Activated T-helper 1 cell treated with Interleukin-2 at 50 U/mL for 16 hours (primary cell): ENCODE measurements around the gene RBFOX2.
"Not testable (repeated sequence)": the region's sequence is repeated elsewhere in the genome, so short reads cannot be mapped to it uniquely, and the experiment has no call there.

Experiments
- DNase-seq: peaks from one replicate; pipeline ENCODE4 v3.0.0-alpha.2; 2020; ENCODE audit warnings: low read depth

Gene RBFOX2

GRCh38 chr22:36042240-36042639 is 13.6 kb upstream of the RBFOX2 start:
- no peak for DNase-seq

- no peak for DNase-seq
Observed at GRCh38 chr22:36039125-36039524, 10.5 kb upstream of the RBFOX2 start.

DNA sequence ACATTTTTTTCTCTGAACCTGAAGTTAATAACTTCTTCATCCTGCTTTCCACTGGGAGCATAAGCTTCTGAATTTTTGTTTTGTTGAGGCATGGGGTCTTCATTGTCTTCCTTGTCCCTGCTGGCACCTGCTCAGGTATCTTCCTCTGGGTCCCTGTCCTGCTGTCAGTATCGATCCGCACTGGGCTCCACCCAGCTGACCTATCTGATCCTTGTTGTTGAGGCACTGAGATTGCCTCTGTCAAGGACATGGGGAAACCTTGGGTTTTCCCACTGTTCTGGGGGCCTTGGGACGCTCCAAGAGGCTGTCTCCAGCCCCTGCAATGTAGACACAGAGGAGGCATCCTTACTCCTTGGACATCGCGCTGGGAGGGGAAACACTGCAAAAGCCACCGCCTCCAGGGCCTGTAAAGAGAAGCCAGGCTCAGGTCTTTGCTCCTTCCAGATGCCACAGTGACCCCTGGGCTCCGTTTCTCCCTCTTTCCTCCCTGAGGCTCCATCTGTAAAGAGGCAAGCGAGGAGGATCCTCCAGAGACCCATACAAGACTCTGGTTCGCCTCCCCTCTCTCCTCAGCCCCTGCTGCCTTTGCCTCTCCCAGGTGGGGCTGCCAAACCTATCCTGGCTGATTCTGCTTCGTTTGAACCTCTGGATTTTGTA is 8.6 kb upstream of the RBFOX2 start:
- no peak for DNase-seq

GRCh38 chr22:36036167-36036624 is 7.6 kb upstream of the RBFOX2 start:
- no peak for DNase-seq

DNA sequence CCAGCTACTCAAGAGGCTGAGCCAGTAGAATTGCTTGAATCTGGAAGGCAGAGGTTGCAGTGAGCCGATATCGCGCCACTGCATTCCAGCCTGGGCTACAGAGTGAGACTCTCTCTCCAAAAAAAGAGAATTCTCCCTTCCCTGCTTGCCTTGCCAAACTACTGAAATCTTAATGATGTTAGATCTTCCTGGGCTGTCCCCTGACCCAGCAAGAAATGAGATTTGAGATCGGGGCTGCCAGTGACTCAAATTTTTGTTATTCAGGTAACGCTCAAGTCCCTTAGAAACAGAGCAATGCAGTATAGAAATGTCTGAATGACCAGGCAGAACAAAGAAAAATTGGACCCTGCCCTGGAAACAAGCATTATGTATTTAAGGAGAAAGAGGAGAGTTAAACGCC is 4.0 kb upstream of the RBFOX2 start:
- DNase-seq, result no peak

- DNase-seq, result no peak
Observed at GRCh38 chr22:36029406-36029755, 757 bp upstream of the RBFOX2 start.

DNA sequence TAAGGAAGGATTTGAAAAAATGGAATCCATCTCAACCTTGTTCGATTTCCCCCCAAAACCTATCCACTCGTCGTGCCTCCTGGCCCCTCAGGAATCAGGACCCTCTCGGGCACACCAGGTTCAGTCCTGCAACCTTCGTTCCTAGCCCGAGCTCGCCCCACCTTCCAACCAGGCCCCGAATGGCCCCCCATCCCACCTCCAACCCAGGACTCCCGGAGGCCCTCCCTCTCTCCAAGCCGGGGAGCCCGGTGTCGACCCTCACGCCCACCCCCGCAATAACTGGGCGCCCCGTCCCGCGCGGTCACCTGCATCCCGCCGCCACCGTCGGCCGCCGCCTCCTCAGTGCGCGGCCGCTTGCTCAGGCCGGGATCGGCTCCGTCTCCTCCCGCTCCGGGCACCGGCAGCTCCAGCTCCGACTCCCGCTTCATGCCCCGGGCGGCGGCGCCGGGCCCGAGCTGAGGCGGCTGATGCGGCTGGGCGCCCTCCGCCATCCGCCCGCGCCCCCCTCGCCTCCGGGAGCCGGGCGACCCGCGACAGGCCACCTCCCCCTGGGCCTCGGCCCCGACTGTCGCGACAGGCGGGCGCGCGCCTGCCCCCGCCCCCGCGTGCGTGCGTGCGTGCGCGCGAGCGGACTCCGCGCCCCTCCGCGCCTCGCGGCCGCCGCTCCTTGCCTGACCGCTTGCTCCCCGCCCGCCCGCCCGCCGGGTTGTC is 534 bp downstream of the RBFOX2 start:
- DNase-seq, result no peak

- DNase-seq, result no peak
Observed at GRCh38 chr22:36027579-36027934, 1.1 kb downstream of the RBFOX2 start.

DNA sequence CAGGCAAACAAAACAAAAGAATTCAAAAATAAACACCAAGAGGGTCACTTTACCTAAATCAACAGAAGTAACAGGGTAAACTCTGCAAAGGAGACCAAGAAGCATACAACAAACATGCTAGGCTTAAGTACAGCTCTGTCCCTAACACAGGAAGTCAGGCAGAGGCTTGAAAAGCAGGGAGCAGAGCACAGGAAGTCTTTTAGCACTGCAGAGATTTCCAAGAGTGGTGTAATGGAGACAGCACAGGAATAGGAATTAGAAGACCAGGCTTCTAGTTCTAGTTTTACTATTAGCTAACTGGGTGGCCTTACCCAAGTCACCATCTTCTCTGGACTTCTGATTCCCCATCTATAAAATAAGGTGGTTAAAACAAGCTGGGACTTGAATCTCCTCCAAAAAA is 1.9 kb downstream of the RBFOX2 start:
- DNase-seq, result no peak

DNA sequence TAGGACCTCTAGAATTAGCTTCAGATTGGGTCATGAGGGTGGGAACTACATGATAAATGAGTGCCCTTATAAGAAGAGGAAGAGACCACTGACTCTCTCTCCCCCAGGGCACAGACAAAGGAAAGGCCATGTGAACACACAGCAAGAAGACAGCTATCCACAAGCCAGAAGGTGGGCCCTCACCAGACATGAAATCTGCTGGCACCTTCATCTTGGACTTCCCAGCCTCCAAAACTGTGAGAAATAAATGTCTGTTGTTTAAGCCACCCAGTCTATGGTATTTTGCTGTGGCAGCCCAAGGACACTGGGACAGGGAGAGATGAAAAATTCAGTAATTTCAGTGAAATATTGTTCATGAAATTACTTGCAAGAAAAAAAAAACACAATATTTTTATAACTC is 5.9 kb downstream of the RBFOX2 start:
- no peak for DNase-seq

DNA sequence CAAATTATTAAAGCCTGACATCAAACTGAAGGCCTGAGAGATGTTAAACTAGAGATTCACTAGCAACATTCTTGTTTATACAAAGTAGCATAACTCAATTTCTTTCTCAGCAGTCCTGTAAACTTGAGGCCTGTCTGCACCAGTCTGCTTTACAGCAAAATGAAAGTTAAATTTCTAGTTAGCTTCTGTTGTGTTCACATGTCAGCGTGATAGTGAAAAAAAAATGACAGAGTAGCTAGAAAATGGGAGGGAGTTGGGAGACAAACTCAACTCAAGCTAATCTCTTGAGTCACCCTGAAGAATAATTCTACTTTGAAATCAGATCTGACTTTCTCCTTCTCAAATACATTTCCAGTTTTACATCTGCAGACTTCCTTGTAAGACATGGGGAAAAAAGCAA is 6.5 kb downstream of the RBFOX2 start:
- DNase-seq, result no peak

DNA sequence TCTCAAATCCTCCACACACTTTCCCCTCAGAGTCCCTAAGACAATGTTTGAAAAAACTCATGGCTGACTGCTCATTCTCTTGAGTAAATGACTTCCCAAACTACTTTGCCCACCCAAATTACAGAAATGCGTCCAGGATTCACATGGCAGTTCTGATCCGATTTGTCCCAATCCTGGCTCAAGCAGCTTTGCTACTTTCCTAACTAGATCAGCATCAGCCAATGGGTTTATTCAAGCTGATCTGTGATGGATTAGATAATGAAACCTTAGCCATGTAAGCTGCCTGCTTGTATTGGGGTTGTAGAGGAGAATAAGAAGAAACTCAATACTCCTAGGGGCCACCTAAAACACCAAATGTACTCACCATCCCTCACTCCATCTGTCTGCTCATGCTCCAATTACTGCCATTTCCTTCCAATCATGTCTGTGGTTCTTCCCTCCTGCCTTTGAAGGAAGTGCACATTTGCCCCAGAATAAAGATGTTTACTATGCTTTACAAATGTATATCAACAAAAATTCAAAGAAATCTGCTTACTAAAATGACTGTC is 6.9 kb downstream of the RBFOX2 start:
- no peak for DNase-seq

DNA sequence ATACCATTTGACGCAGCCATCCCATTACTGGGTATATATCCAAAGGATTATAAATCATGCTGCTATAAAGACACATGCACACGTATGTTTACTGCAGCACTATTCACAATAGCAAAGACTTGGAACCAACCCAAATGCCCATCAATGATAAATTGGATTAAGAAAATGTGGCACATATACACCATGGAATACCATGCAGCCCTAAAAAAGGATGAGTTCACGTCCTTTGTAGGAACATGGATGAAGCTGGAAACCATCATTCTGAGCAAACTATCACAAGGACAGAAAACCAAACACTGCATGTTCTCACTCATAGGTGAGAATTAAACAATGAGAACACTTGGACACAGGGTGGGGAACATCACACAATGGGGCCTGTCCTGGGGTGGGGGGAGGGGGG is 7.8 kb downstream of the RBFOX2 start:
- not testable (repeated sequence) for DNase-seq

DNA sequence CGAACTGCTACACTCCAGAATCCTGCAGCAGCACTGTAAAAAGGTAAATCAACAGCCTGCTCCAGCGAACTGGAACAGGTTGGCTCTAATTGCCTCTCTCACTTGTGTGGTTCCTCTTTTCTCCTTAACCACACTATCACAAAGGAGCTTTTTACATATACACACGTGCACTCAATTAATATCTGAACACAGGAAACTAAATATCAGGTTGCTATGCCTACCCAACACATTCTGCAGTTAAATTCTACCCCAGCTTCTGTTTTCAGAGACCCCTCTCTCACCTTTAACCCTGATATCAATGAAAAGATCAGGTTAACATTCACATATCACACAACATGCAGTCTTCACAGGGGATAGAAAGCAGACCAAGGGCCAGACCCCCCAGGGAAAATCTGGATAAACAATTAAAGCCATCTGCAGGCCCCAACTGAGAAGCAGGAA is 11.0 kb downstream of the RBFOX2 start:
- no peak for DNase-seq

GRCh38 chr22:36016684-36017083 is 11.9 kb downstream of the RBFOX2 start:
- DNase-seq, result no peak

DNA sequence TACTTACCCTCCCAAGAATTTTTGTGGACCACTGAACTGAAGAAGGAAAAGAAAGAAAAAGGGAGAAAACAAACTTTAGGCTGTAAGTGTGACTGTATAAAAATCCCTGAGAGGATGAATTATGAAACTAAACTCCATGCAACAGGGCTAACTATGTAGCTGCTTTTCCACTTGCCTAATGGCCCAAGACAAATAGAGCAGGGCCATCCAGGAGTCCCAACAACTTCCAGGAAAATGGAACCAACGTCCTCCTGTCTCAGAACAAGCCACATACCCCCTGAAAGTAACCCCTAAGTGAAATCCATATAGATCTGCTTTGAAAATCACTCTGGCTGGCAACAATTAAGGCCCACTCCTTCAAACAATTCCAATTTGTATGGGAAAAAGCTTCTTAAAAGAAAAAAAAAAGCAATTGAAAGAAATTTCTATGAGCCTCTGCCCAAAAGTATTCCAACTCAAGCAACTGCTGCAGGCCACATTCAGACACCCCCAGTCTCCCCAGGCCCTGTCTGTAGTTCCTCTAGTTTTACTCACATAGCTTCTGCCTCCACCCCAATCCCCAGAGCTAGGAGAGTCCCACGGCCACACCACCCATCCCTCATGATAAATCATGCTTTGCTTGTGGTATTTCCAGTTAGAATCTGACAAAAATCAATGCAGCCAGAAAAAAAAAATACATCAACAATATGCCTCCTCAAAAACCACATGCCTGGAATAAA is 12.7 kb downstream of the RBFOX2 start:
- DNase-seq, result no peak

GRCh38 chr22:36015155-36015810 is 13.3 kb downstream of the RBFOX2 start:
- DNase-seq, result no peak

DNA sequence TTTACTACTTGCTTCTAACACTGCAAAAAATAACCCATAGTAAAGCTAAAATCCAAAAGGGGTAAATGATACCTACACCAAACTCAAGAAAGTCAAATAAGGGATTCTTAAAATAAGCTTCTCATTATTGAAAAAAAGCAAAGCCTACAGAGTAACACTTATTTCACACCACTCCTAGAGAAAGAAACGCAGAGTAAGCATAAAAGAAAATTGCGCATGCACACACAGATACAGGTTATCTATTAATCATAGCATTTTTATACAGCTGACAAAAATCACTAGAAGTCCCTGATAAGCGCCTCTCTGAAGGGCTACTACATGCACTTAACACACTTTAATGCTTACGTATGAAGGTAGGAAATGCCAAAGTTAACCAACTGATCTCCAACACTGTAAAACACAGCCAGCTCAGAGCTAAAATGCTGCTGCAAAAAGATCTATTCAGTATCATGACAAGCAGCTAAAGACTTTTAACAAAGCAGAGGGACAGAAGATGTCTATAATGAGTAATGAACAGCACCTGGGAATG is 14.0 kb downstream of the RBFOX2 start:
- no peak for DNase-seq

- DNase-seq, result no peak
Observed at GRCh38 chr22:36012332-36012731, 16.3 kb downstream of the RBFOX2 start.

DNA sequence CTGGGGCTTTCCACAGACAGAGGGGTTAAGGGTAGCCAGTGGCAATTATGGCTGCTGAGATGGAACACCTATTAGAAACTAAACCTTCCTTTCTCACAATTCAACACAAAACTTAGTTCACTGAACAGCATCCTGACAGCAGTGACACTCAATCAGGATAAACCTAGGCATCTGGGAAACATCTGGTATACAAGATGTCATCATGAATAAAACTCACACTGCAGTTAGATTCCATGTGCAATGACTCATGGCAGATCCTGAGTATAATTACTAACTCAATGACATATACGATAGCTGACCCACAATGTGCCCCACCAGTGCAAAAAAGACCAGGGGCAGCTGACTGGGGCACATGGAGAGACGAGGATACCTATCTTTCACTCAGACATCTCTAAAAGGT is 17.7 kb downstream of the RBFOX2 start:
- DNase-seq, result no peak

GRCh38 chr22:36010090-36010489 is 18.5 kb downstream of the RBFOX2 start:
- DNase-seq, result no peak

GRCh38 chr22:36009085-36009484 is 19.5 kb downstream of the RBFOX2 start:
- DNase-seq, result no peak
